ENCODE measurements around the gene ZSCAN29. TPM values are rescaled to one million over a fixed set of nuclear protein-coding genes. Genes with fewer than 3 reads are reported as not detected.

Gene ZSCAN29
- total RNA-seq, 1 donor from 2014 or later = 32.1 TPM

GRCh38 chr15:43346305-43346704, 24.5 kb downstream of the ZSCAN29 start:
- Mint-ChIP-seq H3K27me3 (ENCODE audit: low read depth) (no peaks in the 10 kb centered on the region), H3K27ac (no peak overlapping the region), H3K4me3 (no peak overlapping the region), H3K4me1 (no peaks in the 10 kb centered on the region), H3K36me3 (peaks cover 20% of the 10 kb centered on the region), H3K9me3 (no peaks in the 10 kb centered on the region)
- TF ChIP-seq, protein P1, sequence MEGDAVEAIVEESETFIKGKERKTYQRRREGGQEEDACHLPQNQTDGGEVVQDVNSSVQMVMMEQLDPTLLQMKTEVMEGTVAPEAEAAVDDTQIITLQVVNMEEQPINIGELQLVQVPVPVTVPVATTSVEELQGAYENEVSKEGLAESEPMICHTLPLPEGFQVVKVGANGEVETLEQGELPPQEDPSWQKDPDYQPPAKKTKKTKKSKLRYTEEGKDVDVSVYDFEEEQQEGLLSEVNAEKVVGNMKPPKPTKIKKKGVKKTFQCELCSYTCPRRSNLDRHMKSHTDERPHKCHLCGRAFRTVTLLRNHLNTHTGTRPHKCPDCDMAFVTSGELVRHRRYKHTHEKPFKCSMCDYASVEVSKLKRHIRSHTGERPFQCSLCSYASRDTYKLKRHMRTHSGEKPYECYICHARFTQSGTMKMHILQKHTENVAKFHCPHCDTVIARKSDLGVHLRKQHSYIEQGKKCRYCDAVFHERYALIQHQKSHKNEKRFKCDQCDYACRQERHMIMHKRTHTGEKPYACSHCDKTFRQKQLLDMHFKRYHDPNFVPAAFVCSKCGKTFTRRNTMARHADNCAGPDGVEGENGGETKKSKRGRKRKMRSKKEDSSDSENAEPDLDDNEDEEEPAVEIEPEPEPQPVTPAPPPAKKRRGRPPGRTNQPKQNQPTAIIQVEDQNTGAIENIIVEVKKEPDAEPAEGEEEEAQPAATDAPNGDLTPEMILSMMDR (IDR thresholded peaks at IDR 0.05; ENCODE audit: unreplicated experiment) = no peak
- DNase-seq (ENCODE audit: low spot score in 2 of 2, unreplicated experiment in 2 of 2) = no peak

- Mint-ChIP-seq H3K27ac (peak overlapping the region; percentile 98), H3K36me3 (peaks cover 11% of the 10 kb centered on the region), H3K9me3 (no peaks in the 10 kb centered on the region), H3K4me3 (peak overlapping the region; percentile 92), H3K4me1 (peaks cover 35% of the 10 kb centered on the region), H3K27me3 (ENCODE audit: low read depth) (peaks cover under 1% of the 10 kb centered on the region)
- TF ChIP-seq, protein P1 (IDR thresholded peaks at IDR 0.05; ENCODE audit: unreplicated experiment) = no peak
- no peak for DNase-seq (ENCODE audit: low spot score in 2 of 2, unreplicated experiment in 2 of 2)
These were observed 40.1 kb downstream of the ZSCAN29 start for GRCh38 chr15:43330780-43331087.

GRCh38 chr15:43329960-43330779, 40.7 kb downstream of the ZSCAN29 start, which contains the start of gene LCMT2:
TSS of gene LCMT2 (minus strand) at chr15:43330573. CDS start at chr15:43330489, 84 bp downstream.
- Mint-ChIP-seq H3K9me3 (no peaks in the 10 kb centered on the region), H3K27ac (peak within 1 kb of the TSS; percentile 98), H3K4me1 (peaks cover 35% of the 10 kb centered on the region), H3K4me3 (peak within 1 kb of the TSS; percentile 92), H3K36me3 (peaks cover 8% of the 10 kb centered on the region), H3K27me3 (ENCODE audit: low read depth) (peaks cover 4% of the 10 kb centered on the region)
- TF ChIP-seq, protein P1 (IDR thresholded peaks at IDR 0.05; ENCODE audit: unreplicated experiment) = no peak
- DNase-seq (ENCODE audit: low spot score in 2 of 2, unreplicated experiment in 2 of 2) = peak; percentile 73 to 84

- Mint-ChIP-seq H3K4me3 (peak overlapping the region; percentile 92), H3K4me1 (peaks cover 35% of the 10 kb centered on the region), H3K36me3 (peaks cover 4% of the 10 kb centered on the region), H3K27me3 (ENCODE audit: low read depth) (peaks cover 10% of the 10 kb centered on the region), H3K27ac (peak overlapping the region; percentile 98), H3K9me3 (no peaks in the 10 kb centered on the region)
- TF ChIP-seq, protein P1 (IDR thresholded peaks at IDR 0.05; ENCODE audit: unreplicated experiment) = no peak
- DNase-seq (ENCODE audit: low spot score in 2 of 2, unreplicated experiment in 2 of 2) = peak in 1 of 2 experiments; percentile 52
These were observed 41.5 kb downstream of the ZSCAN29 start for GRCh38 chr15:43329217-43329959.

DNA sequence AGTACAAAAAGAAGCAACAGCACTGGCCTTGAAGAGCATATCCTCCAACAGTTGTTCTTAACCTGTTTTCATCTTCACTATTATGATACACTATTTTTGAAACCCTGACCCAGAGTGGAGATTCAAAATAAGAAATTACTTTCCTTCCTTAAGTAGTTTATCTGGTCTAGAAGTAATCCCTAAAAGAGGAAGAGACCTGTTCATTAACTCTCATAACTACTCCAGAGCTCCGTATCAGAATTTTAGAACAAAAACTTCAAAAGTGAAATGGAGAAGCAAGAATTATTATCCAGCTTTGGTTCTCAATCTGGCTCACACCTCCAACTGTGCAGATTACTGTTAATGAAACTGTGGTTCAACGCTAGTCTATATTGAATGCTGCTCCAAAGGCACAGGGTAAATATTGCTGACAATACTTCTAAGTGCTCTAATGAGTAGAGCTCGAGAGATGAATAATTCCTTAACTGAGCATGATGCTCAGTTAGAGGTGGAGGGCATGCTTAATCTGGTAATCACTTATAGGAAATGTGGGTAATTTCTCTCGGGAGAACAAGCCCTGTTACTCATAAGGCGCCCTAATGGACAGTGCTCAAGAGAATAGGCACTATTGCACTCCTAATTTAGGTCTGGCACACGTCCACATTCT, 45.7 kb downstream of the ZSCAN29 start:
- no peaks in the 10 kb centered on the region for H3K9me3 Mint-ChIP-seq
- H3K4me3 Mint-ChIP-seq = no peak overlapping the region
- peaks cover 36% of the 10 kb centered on the region for H3K27me3 Mint-ChIP-seq (ENCODE audit: low read depth)

More for the DNA sequence above, 45.7 kb downstream of the ZSCAN29 start:
- TF ChIP-seq, protein P1 (IDR thresholded peaks at IDR 0.05; ENCODE audit: unreplicated experiment) = no peak
- Mint-ChIP-seq H3K27ac (no peak overlapping the region), H3K36me3 (no peaks in the 10 kb centered on the region), H3K4me1 (peaks cover 19% of the 10 kb centered on the region)
- DNase-seq (ENCODE audit: low spot score in 2 of 2, unreplicated experiment in 2 of 2) = no peak
